Measurements from ENCODE around the gene ZNF181. TPM values are rescaled to one million over a fixed set of nuclear protein-coding genes. Genes with fewer than 3 reads are reported as not detected.

ZNF181 gene
- total and polyA plus RNA-seq, 2 donors from 2014 or later, result 13.4 to 14.0 TPM

GRCh38 chr19:34707661-34708060 is 26.4 kb upstream of the ZNF181 start:
- no peak overlapping the region for H3K4me3 ChIP-seq (ENCODE audit: low read length in 3 of 3)
- intact Hi-C loops (cut with DNase I), result no loop called here
- FAIRE-seq, result no peak
- DNase-seq, result no peak
- no peak for TF ChIP-seq CTCF (IDR thresholded peaks at IDR 0.05; ENCODE audit: borderline replicate concordance, extremely low read depth, insufficient read depth)
- H3K27me3 ChIP-seq (ENCODE audit: control insufficient read depth, insufficient read depth, low read length), result no peaks in the 10 kb centered on the region
- no peak overlapping the region for H3K27ac ChIP-seq (ENCODE audit: low read depth in 2 of 2, low read length in 2 of 2)
- no peak overlapping the region for H3K9ac ChIP-seq (ENCODE audit: low read length in 3 of 3)
- no peaks in the 10 kb centered on the region for H3K4me1 ChIP-seq (ENCODE audit: control insufficient read depth in 2 of 3, insufficient read depth in 2 of 3, low read depth in 1 of 3, low read length in 3 of 3)
- no peaks in the 10 kb centered on the region for H3K9me3 ChIP-seq (ENCODE audit: control insufficient read depth in 2 of 3, insufficient read depth in 1 of 3, low read length in 3 of 3)
- no peaks in the 10 kb centered on the region for H3K36me3 ChIP-seq (ENCODE audit: control insufficient read depth in 2 of 3, insufficient read depth in 3 of 3, low read length in 3 of 3)

- DNase-seq (no peak), FAIRE-seq (no peak)
- intact Hi-C loops (cut with DNase I), result loop anchor here (5.0 kb wide), 1 partner anchor 75 kb away; no protein-coding TSS in a partner anchor
- H3K4me3 ChIP-seq (ENCODE audit: low read length in 3 of 3), result no peak overlapping the region
- H3K9ac ChIP-seq (ENCODE audit: low read length in 3 of 3), result no peak overlapping the region
- no peaks in the 10 kb centered on the region for H3K4me1 ChIP-seq (ENCODE audit: control insufficient read depth in 2 of 3, insufficient read depth in 2 of 3, low read depth in 1 of 3, low read length in 3 of 3)
- peaks cover 0 to 7% (median 2%) of the 10 kb centered on the region in 3 donors for H3K9me3 ChIP-seq (ENCODE audit: control insufficient read depth in 2 of 3, insufficient read depth in 1 of 3, low read length in 3 of 3)
- no peak for TF ChIP-seq CTCF (IDR thresholded peaks at IDR 0.05; ENCODE audit: borderline replicate concordance, extremely low read depth, insufficient read depth)
- no peaks in the 10 kb centered on the region for H3K36me3 ChIP-seq (ENCODE audit: control insufficient read depth in 2 of 3, insufficient read depth in 3 of 3, low read length in 3 of 3)
- H3K27me3 ChIP-seq (ENCODE audit: control insufficient read depth, insufficient read depth, low read length), result no peaks in the 10 kb centered on the region
- no peak overlapping the region for H3K27ac ChIP-seq (ENCODE audit: low read depth in 2 of 2, low read length in 2 of 2)
Measured at GRCh38 chr19:34711890-34712289, 22.2 kb upstream of the ZNF181 start.

GRCh38 chr19:34712395-34713261 is 21.4 kb upstream of the ZNF181 start:
- peak; percentile 82 for FAIRE-seq

More at GRCh38 chr19:34712395-34713261, 21.4 kb upstream of the ZNF181 start:
- H3K36me3 ChIP-seq (ENCODE audit: control insufficient read depth in 2 of 3, insufficient read depth in 3 of 3, low read length in 3 of 3), result no peaks in the 10 kb centered on the region
- H3K4me1 ChIP-seq (ENCODE audit: control insufficient read depth in 2 of 3, insufficient read depth in 2 of 3, low read depth in 1 of 3, low read length in 3 of 3), result no peaks in the 10 kb centered on the region
- peak in 4 of 5 donors; percentile 49 to 79 (median 59) for DNase-seq
- H3K4me3 ChIP-seq (ENCODE audit: low read length in 3 of 3), result no peak overlapping the region
- H3K9ac ChIP-seq (ENCODE audit: low read length in 3 of 3), result no peak overlapping the region
- no peaks in the 10 kb centered on the region for H3K27me3 ChIP-seq (ENCODE audit: control insufficient read depth, insufficient read depth, low read length)
- TF ChIP-seq CTCF (IDR thresholded peaks at IDR 0.05; ENCODE audit: borderline replicate concordance, extremely low read depth, insufficient read depth), result peak; percentile 62
- no peak overlapping the region for H3K27ac ChIP-seq (ENCODE audit: low read depth in 2 of 2, low read length in 2 of 2)
- H3K9me3 ChIP-seq (ENCODE audit: control insufficient read depth in 2 of 3, insufficient read depth in 1 of 3, low read length in 3 of 3), result peaks cover 0 to 7% (median 2%) of the 10 kb centered on the region in 3 donors
- intact Hi-C loops (cut with DNase I), result loop anchor here (5.0 kb wide), 1 partner anchor 75 kb away; no protein-coding TSS in a partner anchor
